GM12878 (cell line): ENCODE results near the gene FGD3. TPM values are rescaled to one million over a fixed set of nuclear protein-coding genes. Genes with fewer than 3 reads are reported as not detected.

Source experiments
- ATAC-seq: fragments of 200-7000 bp; cut with Tn5 transposase; 3 replicates; pipeline ENCODE4 v1.9.1; 2020; ENCODE audit warnings: mild to moderate bottlenecking, moderate library complexity
- BruUV-seq: library from RNA; stranded (reverse); fragments of 400-500 nt; replicated peaks from 2 replicates; lab custom pipeline; 2021; lab: Mats Ljungman, UMichigan
- CTCF ChIA-PET: fragments of 300-600 bp; sonication (Branson Sonifier 250); formaldehyde crosslinking; extraction: SDS; loops from one replicate; lab custom pipeline; 2021; ENCODE audit warnings: inconsistent platforms; lab: Yijun Ruan, JAX
- POLR2A ChIA-PET: fragments of 350-600 bp; formaldehyde crosslinking; extraction: SDS; loops from one replicate; lab custom pipeline; 2021; ENCODE audit warnings: inconsistent platforms; lab: Charles Lee
- RAD21 ChIA-PET: fragments of 300-600 bp; sonication (Branson Sonifier 250); formaldehyde crosslinking; loops from one replicate; lab custom pipeline; 2023; ENCODE audit warnings: antibody characterized with exemption; ENCODE audit not compliant: unreplicated experiment; lab: Charles Lee
- SMC1A ChIA-PET: fragments of 300-600 bp; sonication (Branson Sonifier 250); formaldehyde crosslinking; loops from one replicate; lab custom pipeline; 2023; ENCODE audit not compliant: unreplicated experiment, uncharacterized antibody; lab: Charles Lee
- DNase-seq: peaks from one replicate; pipeline ENCODE4 v3.0.0-alpha.2; 2011; ENCODE audit warnings: low read depth, low spot score
- FAIRE-seq: peaks from 3 replicates; lab custom pipeline; 2011; peaks lifted over from hg19 to GRCh38; lab: Jason Lieb, UNC
- H2AFZ ChIP-seq: 2 replicates; pipeline ENCODE4 v1.6.0; 2011; ENCODE audit warnings: low read depth, low read length, control low read depth; ENCODE audit not compliant: control insufficient read depth
- H3K27ac ChIP-seq: 2 replicates; pipeline ENCODE4 v1.5.1; 2011; ENCODE audit warnings: control low read depth; ENCODE audit not compliant: control insufficient read depth, insufficient read depth
- H3K27me3 ChIP-seq, 2 experiments: replicated peaks in 1 of 2; 2 replicates each; pipeline versions ENCODE4 v1.6.0 to v1.6.1; 2011; ENCODE audit warnings: low read length in 1 of 2; ENCODE audit not compliant: control insufficient read depth in 2 of 2, insufficient read depth in 2 of 2
- H3K36me3 ChIP-seq, 2 experiments: 2 replicates each; pipeline ENCODE4 v1.5.1; 2011; ENCODE audit warnings: low read length in 1 of 2; ENCODE audit not compliant: control insufficient read depth in 2 of 2, insufficient read depth in 2 of 2
- H3K4me1 ChIP-seq: 2 replicates; pipeline ENCODE4 v1.6.1; 2011; ENCODE audit warnings: mild to moderate bottlenecking, low read length, moderate library complexity, mixed read lengths; ENCODE audit not compliant: control insufficient read depth, insufficient read depth
- H3K4me2 ChIP-seq: 2 replicates; pipeline ENCODE4 v1.6.0; 2011; ENCODE audit warnings: control low read depth; ENCODE audit not compliant: control insufficient read depth, insufficient read depth
- H3K4me3 ChIP-seq: fragments of 200-600 bp; sonication (generic); 2 replicates; pipeline ENCODE4 v1.5.1; 2016
- H3K79me2 ChIP-seq: 2 replicates; pipeline ENCODE4 v1.6.0; 2011; ENCODE audit warnings: low read length; ENCODE audit not compliant: control insufficient read depth, insufficient read depth
- H3K9ac ChIP-seq: 2 replicates; pipeline ENCODE4 v1.8.0; 2011; ENCODE audit warnings: low read length, control low read depth, mixed read lengths; ENCODE audit not compliant: control insufficient read depth, insufficient read depth
- H3K9me3 ChIP-seq: replicated peaks from 3 replicates; pipeline ENCODE4 v1.5.1; 2011; ENCODE audit warnings: mild to moderate bottlenecking, low read length; ENCODE audit not compliant: control insufficient read depth, insufficient read depth
- H4K20me1 ChIP-seq: 2 replicates; pipeline ENCODE4 v1.6.0; 2011; ENCODE audit not compliant: control insufficient read depth, insufficient read depth
- ETV6 ChIP-seq, 2 experiments: fragments of 450-650 bp in 1 of 2; IDR thresholded peaks in 1 of 2; conservative IDR thresholded peaks in 1 of 2; 2 replicates each; pipeline ENCODE4 v1.6.1; 2014; ENCODE audit warnings: antibody characterized with exemption in 1 of 2, borderline replicate concordance in 1 of 2, low read depth in 1 of 2, mild to moderate bottlenecking in 1 of 2, moderate library complexity in 1 of 2
- NFIC ChIP-seq: IDR thresholded peaks from 2 replicates; pipeline ENCODE4 v1.6.1; 2012; ENCODE audit warnings: low read depth, mild to moderate bottlenecking, inconsistent platforms, low read length, moderate library complexity
- SUPT20H ChIP-seq: IDR thresholded peaks from 2 replicates; pipeline ENCODE4 v1.6.1; 2011; ENCODE audit warnings: low read depth, mild to moderate bottlenecking, low read length, moderate library complexity, borderline replicate concordance; ENCODE audit not compliant: control insufficient read depth
- ZBED1 ChIP-seq: IDR thresholded peaks from 2 replicates; pipeline ENCODE4 v1.6.1; 2016; ENCODE audit warnings: borderline replicate concordance
- WGBS: methylation state at CpG from one replicate; pipeline ENCODE4 v1.1.6; 2016; ENCODE audit warnings: low lambda C conversion rate; ENCODE audit not compliant: insufficient replicate concordance, insufficient coverage; ENCODE audit errors: missing lambda C conversion rate; 5-methylcytosine and 5-hydroxymethylcytosine counted together
- in situ Hi-C: fragments of 300-500 bp; cut with MboI; formaldehyde crosslinking; loops from 9 replicates; pipeline ENCODE4 v1.14.3; 2018; ENCODE audit warnings: mixed read lengths
- intact Hi-C: fragments of 100-400 bp; cut with micrococcal nuclease; formaldehyde crosslinking; loops from one replicate; pipeline ENCODE4 v1.14.2; 2022; ENCODE audit not compliant: unreplicated experiment
- polyA plus RNA-seq, 11 experiments: library from polyadenylated mRNA; depleted of rRNA in 4 of 11; unstranded in 6 of 11; stranded (reverse) in 5 of 11; fragments of >200 nt; fragmentation: Nextera tagmentation in 4 of 11; fragmentation: Illumina TruSeq in 1 of 11; extraction: Ambion mirVana in 4 of 11; extraction: Trizol in 1 of 11; gene quantifications; 1 replicate in 1 of 11; 2 replicates in 10 of 11; pipeline versions ENCODE4 v1.2.1 to v1.2.3, GENCODE V29; 2011 to 2016; ENCODE audit warnings: inconsistent platforms in 2 of 11, missing spikeins in 2 of 11, low read depth in 1 of 11
- total RNA-seq, 4 experiments: library from RNA; depleted of rRNA in 3 of 4; stranded (reverse); fragments of >200 nt in 3 of 4; fragmentation: Illumina TruSeq in 1 of 4; extraction: Trizol in 1 of 4; gene quantifications; 2 replicates each; pipeline versions ENCODE4 v1.2.1 to v1.2.3, GENCODE V29; 2013 to 2021
- TF ChIP-seq, protein P1 (sequence below): IDR thresholded peaks from 2 replicates; pipeline ENCODE4 v1.6.1; 2011; ENCODE audit warnings: mild to moderate bottlenecking, low read depth, low read length, moderate library complexity; ENCODE audit not compliant: insufficient replicate concordance

Gene FGD3
- total and polyA plus RNA-seq, 10 of the 15 experiments (the other 5 are each of a cell fraction or from before 2014, with no cell fraction given): 0.26 to 18.1 (median 12.4) TPM

DNA sequence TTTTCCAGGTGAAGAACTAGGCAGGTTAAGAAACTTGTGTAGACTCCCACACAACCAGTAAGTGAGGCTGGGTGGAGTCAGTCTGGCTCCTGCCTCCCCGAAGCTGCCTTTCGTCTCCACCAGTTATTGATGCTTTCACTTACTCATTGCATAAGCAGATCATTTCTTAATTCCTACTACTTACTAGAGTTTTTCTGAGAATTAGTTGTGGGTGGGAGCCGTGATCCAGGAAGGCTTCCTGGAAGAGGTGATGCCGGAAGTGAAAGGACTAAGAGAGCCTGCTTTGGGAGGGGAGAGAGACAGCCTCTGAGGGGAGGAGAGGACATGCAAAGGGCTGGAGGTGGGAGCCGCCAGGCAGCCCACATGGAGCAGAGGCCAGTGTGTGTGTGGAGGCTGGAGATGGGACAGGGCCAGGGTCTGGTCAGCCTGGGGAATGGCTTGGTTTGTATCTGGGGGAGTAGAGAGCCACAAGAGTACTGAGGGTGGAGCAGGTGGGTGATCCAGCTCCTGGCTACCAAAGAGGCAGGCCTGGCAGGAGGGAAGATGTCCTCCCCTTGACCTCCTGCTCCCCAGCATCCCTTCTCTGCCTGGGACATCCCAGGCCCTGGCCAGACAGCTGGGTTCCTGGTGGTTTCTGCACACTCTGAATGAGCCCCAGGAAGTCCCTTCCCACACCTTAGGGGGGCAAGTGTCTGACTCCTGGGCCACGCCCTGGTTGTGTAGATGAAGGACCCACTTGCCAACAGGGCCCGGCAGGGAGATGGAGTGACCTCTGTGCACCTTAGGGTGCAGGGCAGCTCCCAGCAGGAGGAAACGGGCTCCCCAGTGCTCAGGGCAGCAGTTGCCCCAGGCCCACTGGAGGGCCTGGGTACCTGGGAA is 136.5 kb downstream of the FGD3 start (continued):
- TF ChIP-seq SUPT20H (no peak), ETV6 (conservative IDR thresholded peaks at IDR 0.05 in 1 of 2, IDR thresholded peaks at IDR 0.05 in 1 of 2; ENCODE audit: borderline replicate concordance in 1 of 2, low read depth in 1 of 2) (no peak), ZBED1 (no peak)
- TF ChIP-seq, protein P1, sequence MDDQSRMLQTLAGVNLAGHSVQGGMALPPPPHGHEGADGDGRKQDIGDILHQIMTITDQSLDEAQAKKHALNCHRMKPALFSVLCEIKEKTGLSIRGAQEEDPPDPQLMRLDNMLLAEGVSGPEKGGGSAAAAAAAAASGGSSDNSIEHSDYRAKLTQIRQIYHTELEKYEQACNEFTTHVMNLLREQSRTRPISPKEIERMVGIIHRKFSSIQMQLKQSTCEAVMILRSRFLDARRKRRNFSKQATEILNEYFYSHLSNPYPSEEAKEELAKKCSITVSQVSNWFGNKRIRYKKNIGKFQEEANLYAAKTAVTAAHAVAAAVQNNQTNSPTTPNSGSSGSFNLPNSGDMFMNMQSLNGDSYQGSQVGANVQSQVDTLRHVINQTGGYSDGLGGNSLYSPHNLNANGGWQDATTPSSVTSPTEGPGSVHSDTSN: no peak

DNA sequence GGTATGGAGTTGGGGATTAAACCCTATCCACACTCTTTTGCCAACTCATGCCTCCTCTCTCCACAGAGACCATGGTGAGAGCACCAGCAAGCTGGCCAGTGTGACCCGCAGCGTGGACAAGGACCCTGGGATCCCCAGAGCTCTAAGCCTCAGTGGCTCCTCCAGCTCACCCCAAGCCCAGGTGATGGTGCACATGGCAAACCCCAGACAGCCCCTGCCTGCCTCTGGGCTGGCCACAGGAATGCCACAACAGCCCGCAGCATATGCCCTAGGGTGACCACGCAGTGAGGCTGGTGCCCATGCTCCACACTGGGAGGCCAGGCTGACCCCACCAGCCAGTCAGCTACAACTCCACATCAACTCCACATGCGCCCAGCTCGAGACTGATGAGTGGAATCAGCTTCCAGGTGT is 137.2 kb downstream of the FGD3 start:
- FAIRE-seq (no peak), DNase-seq (no peak), ATAC-seq (no peak)
- Histone ChIP-seq H3K4me3 (no peak overlapping the region), H2AFZ (no peak overlapping the region), H3K9me3 (peaks cover 1% of the 10 kb centered on the region; the same call in 2 of the 3 replicates), H3K4me1 (peaks cover 3% of the 10 kb centered on the region; the same call in 1 of the 2 replicates), H3K4me2 (no peak overlapping the region), H3K79me2 (no peaks in the 10 kb centered on the region), H3K36me3 (peaks cover 10 to 21% of the 10 kb centered on the region in 2 experiments), H3K9ac (no peak overlapping the region), H3K27ac (no peak overlapping the region), H4K20me1 (no peaks in the 10 kb centered on the region), H3K27me3 (no peaks in the 10 kb centered on the region)
- BruUV-seq: no TSS peak
- ChIA-PET SMC1A (interaction anchor here (0.8 kb wide), 1 partner anchor 16 kb away, joined by 3 read pairs; no protein-coding TSS in a partner anchor), CTCF (no interaction called here), POLR2A (no interaction called here), RAD21 (no interaction called here)
- in situ Hi-C loops: no loop called here
- 88% methylated on average over 6 of the region's 6 CpGs for WGBS
- no peak for TF ChIP-seq NFIC
- intact Hi-C loops: no loop called here
